Natural killer cell (primary cell): ENCODE results near the gene MYO18B. TPM values are rescaled to one million over a fixed set of nuclear protein-coding genes. Genes with fewer than 3 reads are reported as not detected.

ENCODE experiments used
- ATAC-seq, 3 donors: fragments of 150-1000 bp in 2 of 3; fragments of 200-7000 bp in 1 of 3; cut with Tn5 transposase; 1 replicate in 1 of 3; 2 replicates in 2 of 3; pipeline ENCODE4 v1.10.0; 2021; ENCODE audit warnings: mild to moderate bottlenecking in 2 of 3, moderate library complexity in 2 of 3
- DNase-seq, 2 donors: peaks; one replicate each; pipeline versions ENCODE4 v3.0.0 to v3.0.0-alpha.2; 2013 to 2021; ENCODE audit warnings: mixed read lengths in 1 of 2
- H3K27ac ChIP-seq: one replicate; pipeline ENCODE4 v1.5.1; 2013; ENCODE audit warnings: mild to moderate bottlenecking, low read length
- H3K27me3 ChIP-seq: one replicate; pipeline ENCODE4 v1.6.1; 2013; ENCODE audit warnings: low read length; ENCODE audit not compliant: control insufficient read depth, insufficient read depth
- H3K36me3 ChIP-seq: one replicate; pipeline ENCODE4 v1.6.1; 2013; ENCODE audit warnings: low read length; ENCODE audit not compliant: control insufficient read depth, insufficient read depth
- H3K4me1 ChIP-seq: one replicate; pipeline ENCODE4 v1.6.1; 2013; ENCODE audit warnings: low read length; ENCODE audit not compliant: control insufficient read depth, insufficient read depth
- H3K4me3 ChIP-seq: one replicate; pipeline ENCODE4 v1.5.1; 2013; ENCODE audit warnings: low read length
- H3K9me3 ChIP-seq: one replicate; pipeline ENCODE4 v1.6.1; 2013; ENCODE audit warnings: low read length; ENCODE audit not compliant: control insufficient read depth, insufficient read depth
- H3K27ac Mint-ChIP-seq, 2 donors: one replicate each; pipeline ENCODE4 v1.8.0; 2022; ENCODE audit warnings: mild to moderate bottlenecking in 2 of 2, mixed read lengths in 2 of 2, moderate library complexity in 1 of 2
- H3K27me3 Mint-ChIP-seq, 2 donors: one replicate each; pipeline ENCODE4 v1.8.0; 2022; ENCODE audit warnings: low read depth in 2 of 2, mixed read lengths in 2 of 2
- H3K36me3 Mint-ChIP-seq: one replicate; pipeline ENCODE4 v1.8.0; 2022; ENCODE audit warnings: mixed read lengths
- H3K4me1 Mint-ChIP-seq, 2 donors: one replicate each; pipeline ENCODE4 v1.8.0; 2022; ENCODE audit warnings: mixed read lengths in 2 of 2
- H3K4me3 Mint-ChIP-seq: one replicate; pipeline ENCODE4 v1.8.0; 2022; ENCODE audit warnings: mild to moderate bottlenecking, moderate library complexity, mixed read lengths
- H3K9me3 Mint-ChIP-seq, 2 donors: one replicate each; pipeline ENCODE4 v1.8.0; 2022; ENCODE audit warnings: mixed read lengths in 2 of 2
- WGBS: methylation state at CpG from one replicate; pipeline ENCODE4 v1.1.7; 2013; ENCODE audit warnings: missing lambda C conversion rate; ENCODE audit not compliant: insufficient coverage; 5-methylcytosine and 5-hydroxymethylcytosine counted together
- intact Hi-C: fragments of 100-400 bp; cut with micrococcal nuclease; formaldehyde crosslinking; loops from one replicate; pipeline ENCODE4 v1.14.2; 2022
- total RNA-seq, 4 donors: library from RNA; stranded (reverse); fragments of 120-200 nt in 1 of 4; gene quantifications; one replicate each; pipeline versions ENCODE4 v1.2.3 to v1.2.4, GENCODE V29; 2013 to 2022
- TF ChIP-seq, protein P1 (sequence below): fragments of 200-600 bp; IDR thresholded peaks from one replicate; pipeline ENCODE4 v1.8.0; 2022; ENCODE audit warnings: antibody characterized with exemption

Gene MYO18B
- total RNA-seq, 3 donors from 2014 or later (not counting 1 experiment from before 2014, with no cell fraction given) = 0.07 to 0.14 (median 0.10) TPM

DNA sequence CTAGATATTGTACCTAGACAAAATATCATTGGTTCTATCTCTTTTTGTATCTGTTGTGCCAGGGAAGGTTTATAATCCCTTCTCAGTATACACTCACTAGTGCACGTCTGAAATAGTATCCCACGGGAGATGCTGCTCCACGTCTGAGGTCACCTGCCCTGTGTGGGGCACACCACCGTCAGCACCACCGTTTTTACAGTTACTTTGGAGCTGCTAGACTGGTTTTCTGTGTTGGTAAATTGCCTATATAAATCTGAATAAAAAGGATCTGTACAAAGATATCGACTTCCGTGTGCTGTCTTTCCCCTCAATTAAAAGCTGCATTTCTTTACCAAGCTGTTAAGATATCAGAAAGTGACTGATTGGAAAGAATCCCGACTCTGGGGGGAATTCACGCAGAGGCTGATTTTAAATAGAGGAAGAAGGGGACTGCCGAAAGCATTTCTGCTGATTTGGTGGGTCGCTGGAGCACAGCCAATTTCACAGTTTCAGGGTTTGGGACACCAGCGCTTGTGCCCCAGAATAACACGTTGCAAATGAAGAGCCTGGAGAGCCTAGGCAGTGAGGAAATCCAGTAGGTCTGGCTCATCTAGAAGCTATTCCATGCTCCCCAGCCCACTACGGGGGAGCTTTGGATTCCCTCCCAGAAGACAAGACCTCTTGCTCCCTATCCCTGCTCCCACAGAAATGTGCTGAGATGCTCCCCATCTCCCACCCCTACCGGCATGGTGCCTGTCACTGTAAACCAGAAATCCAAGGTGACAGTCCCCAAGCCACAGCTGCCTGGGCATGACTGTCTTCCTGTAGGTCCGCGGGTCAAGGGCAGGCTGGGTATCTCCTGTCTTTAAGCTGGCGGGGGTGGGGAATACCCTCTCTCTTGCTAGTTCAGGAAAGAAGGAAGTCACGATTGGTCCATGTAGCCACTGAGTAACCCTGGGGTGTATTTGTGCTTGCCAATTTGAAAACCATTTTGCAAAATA lies 12.7 kb upstream of the MYO18B start:
- Histone ChIP-seq H3K9me3 (no peaks in the 10 kb centered on the region), H3K4me3 (no peak overlapping the region), H3K36me3 (no peaks in the 10 kb centered on the region), H3K27me3 (no peaks in the 10 kb centered on the region), H3K27ac (no peak overlapping the region), H3K4me1 (no peaks in the 10 kb centered on the region)
- intact Hi-C loops = no loop called here
- Mint-ChIP-seq H3K4me3 (no peak overlapping the region), H3K27me3 (peaks cover 5 to 19% of the 10 kb centered on the region in 2 donors), H3K27ac (no peak overlapping the region), H3K9me3 (no peaks in the 10 kb centered on the region), H3K4me1 (no peaks in the 10 kb centered on the region), H3K36me3 (no peaks in the 10 kb centered on the region)
- ATAC-seq (no peak), DNase-seq (no peak)
- TF ChIP-seq, protein P1, sequence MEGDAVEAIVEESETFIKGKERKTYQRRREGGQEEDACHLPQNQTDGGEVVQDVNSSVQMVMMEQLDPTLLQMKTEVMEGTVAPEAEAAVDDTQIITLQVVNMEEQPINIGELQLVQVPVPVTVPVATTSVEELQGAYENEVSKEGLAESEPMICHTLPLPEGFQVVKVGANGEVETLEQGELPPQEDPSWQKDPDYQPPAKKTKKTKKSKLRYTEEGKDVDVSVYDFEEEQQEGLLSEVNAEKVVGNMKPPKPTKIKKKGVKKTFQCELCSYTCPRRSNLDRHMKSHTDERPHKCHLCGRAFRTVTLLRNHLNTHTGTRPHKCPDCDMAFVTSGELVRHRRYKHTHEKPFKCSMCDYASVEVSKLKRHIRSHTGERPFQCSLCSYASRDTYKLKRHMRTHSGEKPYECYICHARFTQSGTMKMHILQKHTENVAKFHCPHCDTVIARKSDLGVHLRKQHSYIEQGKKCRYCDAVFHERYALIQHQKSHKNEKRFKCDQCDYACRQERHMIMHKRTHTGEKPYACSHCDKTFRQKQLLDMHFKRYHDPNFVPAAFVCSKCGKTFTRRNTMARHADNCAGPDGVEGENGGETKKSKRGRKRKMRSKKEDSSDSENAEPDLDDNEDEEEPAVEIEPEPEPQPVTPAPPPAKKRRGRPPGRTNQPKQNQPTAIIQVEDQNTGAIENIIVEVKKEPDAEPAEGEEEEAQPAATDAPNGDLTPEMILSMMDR = no peak
- 74% methylated on average over 19 of the region's 19 CpGs for WGBS

DNA sequence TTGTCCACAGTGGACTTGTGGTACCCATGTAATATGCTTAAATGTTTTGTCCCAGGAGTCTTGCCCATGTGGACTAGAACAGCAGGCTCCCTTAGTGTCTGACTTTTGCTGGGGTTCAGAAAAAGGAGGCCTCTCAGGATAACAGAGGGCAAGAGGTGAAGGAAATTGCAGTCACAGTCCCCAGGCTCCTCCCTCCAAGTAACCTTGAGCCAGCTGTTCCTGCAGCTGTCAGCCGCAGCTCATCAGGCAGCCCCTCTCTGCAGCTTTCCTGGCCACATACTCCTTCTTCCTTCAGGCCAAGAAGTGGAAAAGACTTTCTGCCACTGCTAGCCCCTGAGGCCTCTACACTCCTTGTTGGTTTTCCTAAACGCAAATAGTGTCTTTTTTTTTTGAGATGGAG lies 6.3 kb upstream of the MYO18B start:
- no peak overlapping the region for H3K4me3 Mint-ChIP-seq
- Histone ChIP-seq H3K4me1 (no peaks in the 10 kb centered on the region), H3K36me3 (no peaks in the 10 kb centered on the region), H3K4me3 (no peak overlapping the region), H3K27ac (no peak overlapping the region), H3K27me3 (no peaks in the 10 kb centered on the region), H3K9me3 (no peaks in the 10 kb centered on the region)
- 75% methylated on average over 1 of the region's 2 CpGs for WGBS
- intact Hi-C loops = no loop called here
- no peaks in the 10 kb centered on the region for H3K36me3 Mint-ChIP-seq
- H3K4me1 Mint-ChIP-seq = peaks cover 6% of the 10 kb centered on the region in 2 donors
- peaks cover 0 to 9% of the 10 kb centered on the region in 2 donors for H3K27me3 Mint-ChIP-seq
- H3K9me3 Mint-ChIP-seq = no peaks in the 10 kb centered on the region
- ATAC-seq (no peak), DNase-seq (no peak)
- H3K27ac Mint-ChIP-seq = no peak overlapping the region
- TF ChIP-seq, protein P1 = no peak

- no peaks in the 10 kb centered on the region for H3K27me3 ChIP-seq
- H3K36me3 ChIP-seq = no peaks in the 10 kb centered on the region
- H3K4me1 ChIP-seq = no peaks in the 10 kb centered on the region
- Mint-ChIP-seq H3K4me3 (peak overlapping the region; percentile 31), H3K4me1 (peaks cover 6% of the 10 kb centered on the region in 2 donors), H3K9me3 (no peaks in the 10 kb centered on the region), H3K36me3 (no peaks in the 10 kb centered on the region), H3K27me3 (peaks cover 0 to 9% of the 10 kb centered on the region in 2 donors), H3K27ac (no peak overlapping the region)
- TF ChIP-seq, protein P1 = no peak
- DNase-seq = peak in 1 of 2 donors; percentile 58
- intact Hi-C loops = no loop called here
- H3K9me3 ChIP-seq = no peaks in the 10 kb centered on the region
- H3K4me3 ChIP-seq = no peak overlapping the region
- WGBS = 4% methylated on average over 4 of the region's 9 CpGs
- ATAC-seq = peak in 1 of 3 donors; percentile 56
- no peak overlapping the region for H3K27ac ChIP-seq
Observed at GRCh38 chr22:25736378-25737011, 5.5 kb upstream of the MYO18B start.
